Endothelial cell (in vitro differentiated cells): ENCODE results near the gene NCKAP5L. TPM values are rescaled to one million over a fixed set of nuclear protein-coding genes. Genes with fewer than 3 reads are reported as not detected.
A peak's percentile ranks its signal among the peaks of the same experiment; 100 is the strongest.
"Not testable (repeated sequence)": the region's sequence is repeated elsewhere in the genome, so short reads cannot be mapped to it uniquely, and the experiment has no call there.

Source experiments
- DNase-seq: peaks from one replicate; pipeline ENCODE4 v3.0.0; 2021; ENCODE audit warnings: low spot score
- H3K27ac Mint-ChIP-seq: one replicate; pipeline ENCODE4 v1.8.0; 2021; ENCODE audit warnings: mixed read lengths, inconsistent platforms; ENCODE audit not compliant: unreplicated experiment
- H3K27me3 Mint-ChIP-seq: one replicate; pipeline ENCODE4 v1.8.0; 2021; ENCODE audit warnings: mild to moderate bottlenecking, moderate library complexity, mixed read lengths, inconsistent platforms; ENCODE audit not compliant: unreplicated experiment
- H3K36me3 Mint-ChIP-seq: one replicate; pipeline ENCODE4 v1.8.0; 2021; ENCODE audit warnings: mild to moderate bottlenecking, low read depth, mixed read lengths, inconsistent platforms; ENCODE audit not compliant: unreplicated experiment
- H3K4me1 Mint-ChIP-seq: one replicate; pipeline ENCODE4 v1.8.0; 2021; ENCODE audit warnings: mild to moderate bottlenecking, mixed read lengths, inconsistent platforms; ENCODE audit not compliant: unreplicated experiment
- H3K4me3 Mint-ChIP-seq: one replicate; pipeline ENCODE4 v1.8.0; 2021; ENCODE audit warnings: mild to moderate bottlenecking, mixed read lengths, inconsistent platforms; ENCODE audit not compliant: unreplicated experiment
- H3K9me3 Mint-ChIP-seq: one replicate; pipeline ENCODE4 v1.8.0; 2021; ENCODE audit warnings: mixed read lengths, inconsistent platforms; ENCODE audit not compliant: unreplicated experiment
- CTCF ChIP-seq: fragments of 200-600 bp; sonication (generic); IDR thresholded peaks from one replicate; pipeline ENCODE4 v1.5.0; 2021; ENCODE audit warnings: antibody characterized with exemption; ENCODE audit not compliant: unreplicated experiment
- total RNA-seq: library from RNA; stranded (reverse); fragmentation: NEBNext Ultra II Directional; extraction: Animal tissue kit (Norgen Biotek cat#: 25700); gene quantifications from one replicate; pipeline ENCODE4 v1.2.1, GENCODE V29; 2021; ENCODE audit not compliant: unreplicated experiment

The NCKAP5L gene
- total RNA-seq, 1 donor from 2014 or later, result 70.9 TPM

GRCh38 chr12:49789992-49790391, 38.2 kb downstream of the NCKAP5L start:
- Mint-ChIP-seq H3K27me3 (peaks cover 7% of the 10 kb centered on the region), H3K4me3 (no peak overlapping the region), H3K27ac (peak overlapping the region; percentile 20), H3K9me3 (no peaks in the 10 kb centered on the region), H3K36me3 (peaks cover 28% of the 10 kb centered on the region), H3K4me1 (peaks cover 17% of the 10 kb centered on the region)
- peak; percentile 46 for DNase-seq
- peak; percentile 65 for TF ChIP-seq CTCF

GRCh38 chr12:49787672-49788071, 40.5 kb downstream of the NCKAP5L start:
- peak overlapping the region; percentile 39 for H3K27ac Mint-ChIP-seq
- H3K4me3 Mint-ChIP-seq, result peak overlapping the region; percentile 63
- DNase-seq, result no peak
- peaks cover 23% of the 10 kb centered on the region for H3K36me3 Mint-ChIP-seq
- TF ChIP-seq CTCF, result no peak
- no peaks in the 10 kb centered on the region for H3K9me3 Mint-ChIP-seq
- peaks cover 4% of the 10 kb centered on the region for H3K27me3 Mint-ChIP-seq
- H3K4me1 Mint-ChIP-seq, result peaks cover 31% of the 10 kb centered on the region

DNA sequence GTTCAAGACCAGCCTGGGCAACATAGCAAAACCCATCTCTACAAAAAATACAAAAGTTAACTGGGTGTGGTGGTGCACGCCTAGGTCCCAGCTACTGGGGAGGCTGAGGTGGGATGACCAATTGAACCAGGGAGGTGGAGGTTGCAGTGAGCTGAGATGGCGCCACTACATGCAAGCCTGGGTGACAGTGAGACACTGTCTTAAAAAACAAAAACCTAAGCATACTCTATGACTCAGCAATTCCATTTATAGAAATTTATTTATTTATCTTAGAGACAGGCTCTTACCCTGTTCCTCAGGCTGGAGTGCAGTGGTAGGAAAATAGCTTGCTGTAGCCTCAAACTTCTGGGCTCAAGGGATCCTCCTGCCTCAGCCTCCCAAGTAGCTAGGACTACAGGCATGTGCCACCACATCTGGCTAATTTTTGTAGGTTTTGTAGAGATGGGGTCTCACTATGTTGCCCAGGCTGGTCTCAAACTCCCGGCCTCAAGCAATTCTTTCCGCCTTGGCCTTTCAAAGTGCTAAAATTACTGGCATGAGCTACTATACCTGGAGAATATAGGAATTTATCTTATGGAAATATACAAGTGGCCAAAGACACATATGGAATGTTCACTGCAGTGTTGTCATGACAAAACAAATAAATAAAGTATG, 43.3 kb downstream of the NCKAP5L start:
- no peak overlapping the region for H3K27ac Mint-ChIP-seq
- H3K27me3 Mint-ChIP-seq, result no peaks in the 10 kb centered on the region
- H3K4me1 Mint-ChIP-seq, result peaks cover 18% of the 10 kb centered on the region
- H3K9me3 Mint-ChIP-seq, result no peaks in the 10 kb centered on the region
- no peak for TF ChIP-seq CTCF
- H3K4me3 Mint-ChIP-seq, result no peak overlapping the region
- H3K36me3 Mint-ChIP-seq, result peaks cover 10% of the 10 kb centered on the region
- DNase-seq, result no peak

GRCh38 chr12:49783917-49784676, 44.1 kb downstream of the NCKAP5L start:
- peaks cover 6% of the 10 kb centered on the region for H3K36me3 Mint-ChIP-seq
- peaks cover 16% of the 10 kb centered on the region for H3K4me1 Mint-ChIP-seq
- TF ChIP-seq CTCF, result no peak
- H3K9me3 Mint-ChIP-seq, result no peaks in the 10 kb centered on the region
- peaks cover 1% of the 10 kb centered on the region for H3K27me3 Mint-ChIP-seq
- H3K4me3 Mint-ChIP-seq, result no peak overlapping the region
- no peak for DNase-seq
- H3K27ac Mint-ChIP-seq, result peak overlapping the region; percentile 66

DNA sequence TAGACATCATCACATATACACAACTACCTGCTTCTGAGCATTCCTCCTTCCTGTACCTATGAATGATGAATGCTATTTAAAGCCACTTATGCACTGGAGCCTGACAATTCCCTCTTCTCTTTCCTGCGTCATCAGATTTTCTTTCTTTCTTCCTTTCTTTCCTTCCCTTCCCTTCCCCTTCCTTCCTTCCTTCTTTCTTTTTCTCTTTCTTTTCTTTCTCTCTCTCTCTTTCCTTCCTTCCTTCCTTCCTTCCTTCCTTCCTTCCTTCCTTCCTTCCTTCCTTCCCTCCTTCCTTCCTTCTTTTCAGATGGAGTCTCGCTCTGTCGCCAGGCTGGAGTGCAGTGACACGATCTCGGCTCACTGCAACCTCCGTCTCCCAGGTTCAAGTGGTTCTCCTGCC, 47.3 kb downstream of the NCKAP5L start:
- not testable (repeated sequence) for H3K36me3 Mint-ChIP-seq, H3K9me3 Mint-ChIP-seq, H3K27ac Mint-ChIP-seq, DNase-seq, H3K4me3 Mint-ChIP-seq
- Mint-ChIP-seq H3K4me1 (peaks cover 26% of the 10 kb centered on the region), H3K27me3 (peaks cover 12% of the 10 kb centered on the region)
